ENCODE measurements around the gene MESP2. TPM values are rescaled to one million over a fixed set of nuclear protein-coding genes. Genes with fewer than 3 reads are reported as not detected.

MESP2 gene
- total RNA-seq, 2 experiments from 2014 or later = not detected

DNA sequence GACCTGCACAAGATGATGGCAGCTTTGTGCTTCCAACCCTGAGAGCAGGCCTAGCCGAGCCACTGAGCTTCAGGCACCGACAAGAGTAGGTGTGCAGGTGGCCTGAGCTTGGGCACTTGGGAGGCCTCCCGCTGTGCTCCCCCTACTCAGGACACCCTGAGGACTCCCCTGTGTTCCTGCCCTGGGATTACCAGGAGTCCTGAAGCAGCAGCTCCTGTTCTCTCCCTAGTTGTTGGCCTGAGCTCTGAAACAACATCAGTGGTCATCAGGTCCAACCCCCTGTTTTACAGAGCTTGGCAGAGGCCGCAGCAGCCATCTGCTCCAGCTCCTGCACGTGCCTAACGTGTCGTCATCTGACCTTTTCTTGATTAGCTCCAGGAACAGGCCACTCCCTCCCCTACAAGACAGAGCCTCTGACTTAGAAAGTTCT, 8.0 kb upstream of the MESP2 start:
- Histone ChIP-seq H3K27me3 (ENCODE audit: control insufficient read depth in 1 of 2, insufficient read depth in 2 of 2, low read length in 2 of 2) (no peaks in the 10 kb centered on the region), H3K36me3 (ENCODE audit: insufficient read depth, low read length) (no peaks in the 10 kb centered on the region), H3K4me1 (ENCODE audit: insufficient read depth, low read length) (no peaks in the 10 kb centered on the region), H3K9me3 (ENCODE audit: control insufficient read depth in 1 of 2, insufficient read depth in 1 of 2, low read length in 2 of 2) (no peaks in the 10 kb centered on the region), H3K4me3 (ENCODE audit: low read length) (no peak overlapping the region), H3K27ac (ENCODE audit: low read depth in 1 of 2, low read length in 2 of 2) (no peak overlapping the region)
- TF ChIP-seq CTCF (IDR thresholded peaks at IDR 0.05) = no peak
- no peaks in the 10 kb centered on the region for H3K36me3 Mint-ChIP-seq (ENCODE audit: low read depth)
- POLR2A ChIA-PET = no interaction called here
- H3K9me3 Mint-ChIP-seq = no peaks in the 10 kb centered on the region
- ATAC-seq (ENCODE audit: poor library complexity) = no peak
- no peaks in the 10 kb centered on the region for H3K4me1 Mint-ChIP-seq (ENCODE audit: low read depth)
- intact Hi-C loops (cut with DNase I, micrococcal nuclease) = no loop called here
- H3K27ac Mint-ChIP-seq = no peak overlapping the region
- H3K4me3 Mint-ChIP-seq = no peak overlapping the region
- DNase-seq = no peak
- CTCF ChIA-PET = no interaction called here
- no peaks in the 10 kb centered on the region for H3K27me3 Mint-ChIP-seq

DNA sequence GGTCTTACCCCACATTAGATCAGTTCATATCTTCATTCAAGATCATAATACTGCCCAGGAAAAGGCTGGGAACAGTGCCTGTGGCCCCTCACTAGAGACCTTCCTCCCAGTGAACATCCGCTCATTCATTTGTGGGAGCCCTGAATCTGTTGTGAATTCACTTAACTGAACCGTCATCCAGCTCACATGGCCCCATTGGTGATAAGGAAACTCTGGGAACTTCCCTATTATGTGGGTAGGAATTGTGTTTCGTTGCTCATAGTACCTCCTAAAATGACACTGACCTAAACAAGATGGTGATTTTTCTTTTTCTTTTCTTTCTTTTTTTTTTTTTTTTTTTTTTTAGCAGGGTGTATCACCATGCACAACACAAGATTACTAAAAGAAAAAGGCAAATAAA, 6.8 kb upstream of the MESP2 start:
- Mint-ChIP-seq H3K27ac (no peak overlapping the region), H3K4me1 (ENCODE audit: low read depth) (no peaks in the 10 kb centered on the region)

GRCh38 chr15:89770041-89770440, 6.1 kb upstream of the MESP2 start:
- TF ChIP-seq CTCF (IDR thresholded peaks at IDR 0.05) = no peak
- Mint-ChIP-seq H3K27me3 (peaks cover 8% of the 10 kb centered on the region), H3K27ac (no peak overlapping the region), H3K4me1 (ENCODE audit: low read depth) (no peaks in the 10 kb centered on the region), H3K36me3 (ENCODE audit: low read depth) (no peaks in the 10 kb centered on the region), H3K9me3 (no peaks in the 10 kb centered on the region), H3K4me3 (no peak overlapping the region)
- DNase-seq = no peak
- no peak for ATAC-seq (ENCODE audit: poor library complexity)
- ChIA-PET POLR2A (no interaction called here), CTCF (interaction anchor here (0.8 kb wide), 1 partner anchor 11 kb away, joined by 3 read pairs; no protein-coding TSS in a partner anchor)
- H3K36me3 ChIP-seq (ENCODE audit: insufficient read depth, low read length) = no peaks in the 10 kb centered on the region
- no peaks in the 10 kb centered on the region for H3K9me3 ChIP-seq (ENCODE audit: control insufficient read depth in 1 of 2, insufficient read depth in 1 of 2, low read length in 2 of 2)
- H3K27ac ChIP-seq (ENCODE audit: low read depth in 1 of 2, low read length in 2 of 2) = no peak overlapping the region
- H3K27me3 ChIP-seq (ENCODE audit: control insufficient read depth in 1 of 2, insufficient read depth in 2 of 2, low read length in 2 of 2) = no peaks in the 10 kb centered on the region
- intact Hi-C loops (cut with DNase I, micrococcal nuclease) = no loop called here
- no peaks in the 10 kb centered on the region for H3K4me1 ChIP-seq (ENCODE audit: insufficient read depth, low read length)
- H3K4me3 ChIP-seq (ENCODE audit: low read length) = no peak overlapping the region

More for the DNA sequence above, 6.8 kb upstream of the MESP2 start:
- Mint-ChIP-seq H3K36me3 (ENCODE audit: low read depth) (no peaks in the 10 kb centered on the region), H3K4me3 (no peak overlapping the region), H3K27me3 (peaks cover 5% of the 10 kb centered on the region), H3K9me3 (no peaks in the 10 kb centered on the region)
- ChIA-PET CTCF (no interaction called here), POLR2A (no interaction called here)
- Histone ChIP-seq H3K4me1 (ENCODE audit: insufficient read depth, low read length) (no peaks in the 10 kb centered on the region), H3K4me3 (ENCODE audit: low read length) (no peak overlapping the region), H3K36me3 (ENCODE audit: insufficient read depth, low read length) (no peaks in the 10 kb centered on the region), H3K9me3 (ENCODE audit: control insufficient read depth in 1 of 2, insufficient read depth in 1 of 2, low read length in 2 of 2) (no peaks in the 10 kb centered on the region), H3K27ac (ENCODE audit: low read depth in 1 of 2, low read length in 2 of 2) (no peak overlapping the region), H3K27me3 (ENCODE audit: control insufficient read depth in 1 of 2, insufficient read depth in 2 of 2, low read length in 2 of 2) (no peaks in the 10 kb centered on the region)
- TF ChIP-seq CTCF (IDR thresholded peaks at IDR 0.05) = no peak
- ATAC-seq (ENCODE audit: poor library complexity) = no peak
- intact Hi-C loops (cut with DNase I, micrococcal nuclease) = no loop called here
- DNase-seq = no peak
